ENCODE data around the gene KIF18B.
A peak's percentile ranks its signal among the peaks of the same experiment; 100 is the strongest.
"Not testable (repeated sequence)": the region's sequence is repeated elsewhere in the genome, so short reads cannot be mapped to it uniquely, and the experiment has no call there.

KIF18B gene

DNA sequence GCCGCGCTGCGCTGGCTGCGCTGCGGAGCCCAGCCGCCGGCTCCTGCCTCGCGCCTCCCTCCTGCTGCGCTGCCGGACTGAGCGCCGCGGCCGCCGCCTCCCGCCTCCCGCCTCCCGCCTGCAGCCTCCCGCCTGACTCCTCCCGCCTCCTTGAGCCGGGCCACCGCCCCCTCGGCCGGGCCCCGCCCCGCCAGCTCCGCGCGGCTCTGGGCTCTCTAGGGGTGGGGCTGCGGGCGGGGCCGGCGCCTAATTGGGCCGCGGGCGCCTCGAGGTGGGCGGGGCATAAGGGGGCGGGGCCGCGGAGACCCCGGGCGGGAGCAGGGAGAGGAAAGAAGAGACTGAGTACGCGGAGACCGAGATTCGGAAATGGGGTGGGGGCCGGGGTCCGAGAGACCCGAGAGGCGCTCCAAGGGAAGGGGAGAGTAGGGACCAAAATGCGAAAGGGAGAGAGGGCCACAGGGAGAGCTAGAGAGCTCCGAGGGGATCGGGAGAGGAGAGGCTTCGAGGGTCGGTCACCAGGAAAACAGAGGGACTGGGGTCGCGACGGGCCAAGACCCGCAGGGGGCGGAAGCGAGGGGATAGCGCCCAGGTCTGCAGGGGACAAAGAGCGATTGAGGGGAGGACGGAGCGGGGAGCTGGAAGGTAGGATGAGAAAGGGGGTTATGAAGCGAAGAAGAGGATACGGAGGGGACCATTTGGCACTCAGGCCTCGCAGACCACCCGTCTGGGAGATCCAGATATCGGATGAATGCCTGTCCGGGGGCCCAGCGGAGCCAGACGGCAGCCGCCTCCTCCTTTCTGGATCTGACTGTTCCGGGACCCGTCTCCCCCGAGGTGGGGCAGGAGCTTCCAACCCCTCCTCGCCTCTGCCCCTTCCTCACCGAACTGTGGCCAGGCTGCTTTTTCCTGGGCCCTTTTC, 20.9 kb upstream of the KIF18B start, which contains the start of gene C1QL1:
C1QL1 (minus strand) TSS at position 79 of the 919 bp plus-strand sequence. CDS start 255 bp downstream, outside the sequence.
- DNase-seq: peak; percentile 72

GRCh38 chr17:44967907-44968224, 20.3 kb upstream of the KIF18B start:
- no peak for DNase-seq

DNA sequence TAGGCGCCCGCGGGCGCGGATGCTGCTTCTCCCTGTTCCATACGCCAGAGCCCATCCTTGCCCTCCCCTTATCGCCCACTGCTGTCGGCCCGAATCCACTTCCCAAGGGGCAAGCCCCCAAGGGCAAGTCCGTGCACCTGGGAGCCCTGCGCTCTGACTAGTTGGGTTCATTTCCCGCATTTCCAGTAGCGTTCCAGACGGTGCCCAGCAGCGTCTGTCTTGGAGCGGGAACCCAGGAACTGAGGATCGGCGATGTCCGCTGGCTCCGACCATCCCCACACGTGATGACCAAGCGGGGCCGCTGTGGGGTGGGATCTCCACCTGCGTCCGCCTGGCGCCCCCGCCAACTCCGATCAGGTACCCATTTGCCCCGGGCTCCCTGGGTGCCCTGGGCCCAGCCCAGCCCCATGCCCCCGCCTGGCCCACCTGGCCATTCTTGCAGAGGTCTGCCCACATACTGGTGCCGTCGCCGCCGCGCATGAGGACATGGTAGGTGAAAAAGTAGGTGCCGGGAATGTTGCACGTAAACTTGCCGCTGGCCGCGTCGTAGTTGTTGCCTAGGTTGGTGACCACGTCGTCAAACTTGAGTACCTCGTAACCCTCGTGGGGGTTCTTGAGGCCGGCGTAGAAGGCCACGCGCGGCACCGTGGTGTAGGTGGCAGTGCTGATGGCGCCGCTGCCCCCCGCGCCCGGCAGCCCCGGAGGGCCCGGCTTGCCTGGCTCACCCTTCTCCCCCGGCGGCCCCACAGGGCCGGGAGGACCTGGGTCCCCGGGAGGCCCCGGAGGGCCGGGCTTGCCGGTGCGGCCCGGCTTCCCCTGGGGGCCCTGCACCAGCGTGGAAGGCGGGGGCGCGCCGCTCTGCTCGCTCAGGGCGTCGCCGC, 19.7 kb upstream of the KIF18B start:
- DNase-seq: no peak

- DNase-seq: no peak
These were observed 18.9 kb upstream of the KIF18B start for GRCh38 chr17:44966348-44967025.

DNA sequence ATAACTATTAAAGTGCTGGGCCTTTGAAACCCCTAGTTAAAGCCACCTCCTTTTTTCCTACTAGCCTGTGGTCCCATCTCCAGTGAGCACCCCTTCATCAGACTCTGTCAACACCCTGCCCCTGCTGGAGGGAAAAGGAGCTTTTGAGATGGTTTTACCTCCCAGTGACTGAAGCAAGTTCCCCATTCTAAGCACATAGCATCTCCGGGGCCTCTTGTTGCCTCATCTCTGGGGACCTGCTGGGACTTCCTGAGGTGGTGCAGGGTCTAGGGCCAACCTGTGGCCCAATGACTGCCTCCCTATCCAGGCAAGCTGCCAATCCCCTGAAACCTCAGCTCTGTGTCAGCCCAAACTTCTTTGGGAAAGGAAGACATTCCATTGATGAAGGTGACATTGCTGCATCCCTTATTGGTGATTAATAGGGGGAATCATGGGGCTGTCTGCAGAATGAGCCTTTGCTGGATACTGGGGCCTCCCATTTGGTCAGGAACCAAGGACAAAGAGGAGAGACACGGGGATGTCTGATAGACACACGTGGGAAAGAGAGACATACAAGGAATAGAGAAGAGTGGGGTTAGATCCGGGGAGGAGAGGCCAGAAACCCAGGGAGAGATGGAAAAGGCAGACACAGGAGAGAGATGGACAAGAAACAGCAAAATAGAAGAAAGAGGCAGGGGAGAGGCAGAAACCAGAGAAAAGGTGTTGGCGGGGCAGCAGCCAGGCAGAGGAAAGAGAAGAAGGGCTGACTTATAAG, 18.1 kb upstream of the KIF18B start:
- no peak for DNase-seq

DNA sequence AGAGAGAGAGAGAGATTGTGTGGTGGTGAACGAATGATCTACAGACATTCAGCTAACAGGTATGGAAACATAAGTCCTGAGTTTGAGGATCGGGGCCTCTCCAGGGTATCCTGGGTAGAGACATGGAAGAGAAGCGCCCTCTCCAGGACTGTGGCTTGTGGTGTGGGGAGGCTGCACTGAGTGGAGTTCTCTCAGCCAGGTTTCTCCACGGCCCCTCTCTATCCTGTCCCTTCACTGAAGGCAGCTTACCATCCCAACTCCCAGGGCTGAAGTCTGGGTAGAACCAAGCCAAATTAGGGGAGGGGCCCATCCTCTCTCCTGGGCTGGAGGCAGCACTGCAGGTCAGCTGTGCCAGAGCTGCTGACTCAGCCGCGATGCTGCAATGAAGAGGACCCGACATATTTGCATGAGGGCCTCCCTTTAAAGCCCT, 14.4 kb upstream of the KIF18B start:
- no peak for DNase-seq

DNA sequence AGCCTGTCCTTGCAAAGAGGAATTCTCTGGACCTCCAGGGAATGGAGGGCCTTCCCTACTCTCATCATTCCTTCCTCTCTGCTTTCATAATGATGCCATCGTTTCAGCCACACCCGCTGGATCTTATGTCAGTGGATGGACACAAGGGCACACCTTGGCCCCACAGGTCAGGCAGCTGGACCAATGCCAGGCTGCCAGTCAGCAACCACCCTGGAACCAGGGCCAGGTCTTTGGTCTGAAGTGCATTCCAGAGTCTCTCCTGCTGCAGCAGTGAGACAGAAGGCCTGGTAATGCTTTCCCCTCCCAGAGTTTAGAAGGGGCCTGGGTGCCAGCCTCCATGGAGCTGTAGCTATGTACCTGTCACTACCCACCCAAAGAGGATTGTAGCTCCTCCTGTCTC, 13.1 kb upstream of the KIF18B start:
- no peak for DNase-seq

DNA sequence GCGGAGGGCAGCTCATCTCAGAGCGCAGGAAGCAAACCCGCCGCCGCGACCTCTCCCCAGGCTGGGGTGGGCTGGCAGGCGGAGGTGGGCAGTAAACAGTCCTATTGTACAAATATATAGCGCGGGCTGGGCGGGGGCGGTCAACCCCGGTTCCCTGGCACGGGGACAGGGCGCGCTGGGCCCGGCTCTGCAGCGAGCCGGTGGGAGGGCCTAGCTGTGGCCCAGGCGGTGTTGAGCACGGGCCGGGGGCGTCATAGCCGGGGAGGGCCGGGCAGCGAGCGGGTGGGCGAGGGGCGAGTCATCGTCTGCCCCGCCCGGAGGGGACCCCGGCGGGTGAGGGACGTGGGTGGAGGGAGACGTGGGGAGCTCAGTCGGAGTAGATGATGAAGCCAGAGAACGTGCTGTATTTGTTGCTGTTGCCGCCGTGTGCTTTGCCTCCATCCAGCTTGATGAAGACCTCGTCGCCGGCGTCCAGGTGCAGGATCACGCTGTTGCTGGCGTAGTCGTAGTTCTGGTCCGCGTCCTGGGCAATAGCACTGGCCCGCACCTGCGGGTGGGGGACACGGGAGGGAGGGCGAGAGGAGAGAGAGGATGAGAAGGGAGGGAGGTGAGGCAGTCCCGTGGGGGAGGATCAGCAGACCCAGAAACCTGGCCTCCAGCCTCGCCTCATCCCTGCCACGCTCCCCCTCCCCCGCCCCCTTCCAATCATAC, 12.4 kb upstream of the KIF18B start:
- DNase-seq: no peak

GRCh38 chr17:44956998-44957981, 9.7 kb upstream of the KIF18B start:
- DNase-seq: no peak

GRCh38 chr17:44955674-44956425, 8.3 kb upstream of the KIF18B start:
- DNase-seq: no peak

GRCh38 chr17:44952946-44953475, 5.4 kb upstream of the KIF18B start:
- DNase-seq: no peak

DNA sequence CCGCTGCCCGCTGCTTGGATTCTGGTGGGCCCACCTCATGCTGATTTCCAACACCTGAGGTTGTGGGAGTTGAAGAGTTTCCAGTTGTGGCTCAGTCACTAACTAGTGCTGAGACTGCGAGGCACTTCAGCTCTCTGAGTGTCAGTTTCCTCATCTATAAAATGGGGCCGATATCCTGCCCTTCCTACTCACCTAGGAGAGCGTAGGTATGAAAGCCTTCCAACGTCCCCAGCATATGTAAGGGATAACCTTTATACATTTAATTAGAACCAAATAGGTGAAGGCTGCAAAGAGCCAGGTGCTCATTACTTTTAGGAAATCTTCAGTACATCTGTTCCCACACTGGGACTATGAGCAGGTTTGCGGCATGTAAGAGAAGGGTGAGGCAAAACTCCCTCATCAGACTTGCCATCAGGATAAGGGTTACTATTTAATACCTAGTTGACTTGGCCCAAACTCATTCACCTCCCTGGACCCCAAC, 782 bp upstream of the KIF18B start:
- DNase-seq: no peak

DNA sequence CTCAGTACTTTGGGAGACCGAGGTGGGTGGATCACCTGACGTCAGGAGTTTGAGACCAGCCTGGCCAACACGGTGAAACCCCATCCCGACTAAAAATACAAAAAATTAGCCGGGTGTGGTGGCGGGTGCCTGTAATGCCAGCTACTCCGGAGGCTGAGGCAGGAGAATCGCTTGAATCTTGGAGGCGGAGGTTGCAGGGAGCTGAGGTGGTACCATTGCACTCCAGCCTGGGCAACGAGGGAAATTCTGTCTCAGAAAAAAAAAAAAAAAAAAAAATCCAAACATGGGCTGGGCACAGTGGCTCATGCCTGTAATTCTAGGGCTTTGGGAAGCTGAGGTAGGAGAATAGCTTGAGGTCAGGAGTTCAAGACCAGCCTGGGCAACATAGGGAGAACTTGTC, 1.9 kb downstream of the KIF18B start:
- DNase-seq: not testable (repeated sequence)

- DNase-seq: no peak
These were observed 5.1 kb downstream of the KIF18B start for GRCh38 chr17:44942456-44942855.

- DNase-seq: no peak
These were observed 5.8 kb downstream of the KIF18B start for GRCh38 chr17:44941712-44942331.

DNA sequence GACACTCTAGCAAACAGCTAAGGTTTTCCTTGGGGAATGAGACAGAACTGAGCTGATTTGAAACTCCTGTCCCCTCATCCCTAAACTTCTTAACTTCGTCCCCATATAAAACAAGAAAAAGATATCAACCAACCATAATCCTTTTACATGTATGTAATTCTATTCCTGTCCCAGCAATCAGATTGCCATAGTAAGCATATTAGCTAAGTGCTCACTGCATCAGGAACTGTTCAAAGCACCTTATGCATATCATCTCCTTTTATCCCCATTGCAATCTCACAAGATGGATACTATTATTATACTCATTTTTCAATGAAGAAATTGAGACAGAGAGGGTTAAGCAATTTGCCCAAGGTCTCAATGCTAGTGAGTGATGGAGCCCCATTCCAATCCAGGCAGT, 6.8 kb downstream of the KIF18B start:
- no peak for DNase-seq

GRCh38 chr17:44940317-44940716, 7.3 kb downstream of the KIF18B start:
- DNase-seq: no peak

DNA sequence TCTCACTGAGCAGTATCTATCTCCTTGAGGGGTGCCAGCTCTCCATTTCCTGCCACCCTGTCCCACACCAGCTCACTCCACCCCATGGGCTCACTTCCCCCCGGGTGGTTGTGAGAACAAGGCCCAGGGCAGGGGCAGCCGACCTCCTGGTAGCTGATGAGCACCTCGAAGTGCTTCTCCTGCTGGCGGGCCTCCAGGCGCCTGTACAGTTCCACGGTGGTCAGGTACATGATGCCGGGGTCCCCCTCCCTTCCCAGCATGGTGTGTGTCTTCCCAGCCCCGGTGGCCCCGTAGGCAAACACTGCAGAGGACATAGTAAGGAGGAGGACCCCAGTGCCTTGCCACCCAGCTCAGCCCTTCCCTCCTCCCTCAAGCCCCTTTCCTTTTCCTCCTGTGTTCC, 12.5 kb downstream of the KIF18B start:
- DNase-seq: no peak

GRCh38 chr17:44934745-44935105, 12.8 kb downstream of the KIF18B start:
- no peak for DNase-seq

Measured in effector CD4-positive, alpha-beta T cell (primary cell).